ENCODE measurements around the gene ELP2.

ELP2 gene

DNA sequence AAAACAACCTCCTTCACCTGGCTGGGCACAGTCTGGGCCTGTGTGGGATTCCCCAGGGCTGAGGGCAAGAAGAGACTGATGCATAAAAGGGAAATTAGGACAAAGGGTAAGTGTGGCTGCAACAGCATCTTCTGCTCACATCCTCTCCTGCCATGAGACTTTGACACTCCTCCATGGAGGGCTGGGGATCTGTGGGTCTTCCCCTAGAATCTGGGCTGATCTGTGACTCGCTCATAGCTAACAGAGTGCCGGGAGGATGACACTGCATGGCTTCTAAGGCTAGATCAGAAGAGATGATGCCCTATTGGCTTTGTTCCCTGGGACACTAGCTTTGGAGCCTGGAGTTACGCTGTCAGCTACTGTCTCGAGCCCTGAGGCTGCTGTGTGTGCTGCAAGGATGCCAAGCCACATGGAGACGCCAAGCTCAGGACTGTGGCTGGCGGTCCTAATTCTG, 81.9 kb downstream of the ELP2 start:
- Histone ChIP-seq H3K4me2 (ENCODE audit: low read length) (no peak overlapping the region), H3K4me3 (ENCODE audit: low read depth, low read length) (no peak overlapping the region), H3K27me3 (ENCODE audit: control insufficient read depth, insufficient read depth, low read length) (no peaks in the 10 kb centered on the region), H2AFZ (no peak overlapping the region), H3K36me3 (ENCODE audit: control insufficient read depth, insufficient read depth, low read length) (no peaks in the 10 kb centered on the region), H3K27ac (no peak overlapping the region), H3K4me1 (no peaks in the 10 kb centered on the region), H3K9me3 (ENCODE audit: control insufficient read depth, low read length) (no peaks in the 10 kb centered on the region), H3K9ac (no peak overlapping the region), H3K79me2 (no peaks in the 10 kb centered on the region)
- TF ChIP-seq, protein P1, sequence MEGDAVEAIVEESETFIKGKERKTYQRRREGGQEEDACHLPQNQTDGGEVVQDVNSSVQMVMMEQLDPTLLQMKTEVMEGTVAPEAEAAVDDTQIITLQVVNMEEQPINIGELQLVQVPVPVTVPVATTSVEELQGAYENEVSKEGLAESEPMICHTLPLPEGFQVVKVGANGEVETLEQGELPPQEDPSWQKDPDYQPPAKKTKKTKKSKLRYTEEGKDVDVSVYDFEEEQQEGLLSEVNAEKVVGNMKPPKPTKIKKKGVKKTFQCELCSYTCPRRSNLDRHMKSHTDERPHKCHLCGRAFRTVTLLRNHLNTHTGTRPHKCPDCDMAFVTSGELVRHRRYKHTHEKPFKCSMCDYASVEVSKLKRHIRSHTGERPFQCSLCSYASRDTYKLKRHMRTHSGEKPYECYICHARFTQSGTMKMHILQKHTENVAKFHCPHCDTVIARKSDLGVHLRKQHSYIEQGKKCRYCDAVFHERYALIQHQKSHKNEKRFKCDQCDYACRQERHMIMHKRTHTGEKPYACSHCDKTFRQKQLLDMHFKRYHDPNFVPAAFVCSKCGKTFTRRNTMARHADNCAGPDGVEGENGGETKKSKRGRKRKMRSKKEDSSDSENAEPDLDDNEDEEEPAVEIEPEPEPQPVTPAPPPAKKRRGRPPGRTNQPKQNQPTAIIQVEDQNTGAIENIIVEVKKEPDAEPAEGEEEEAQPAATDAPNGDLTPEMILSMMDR (IDR thresholded peaks at IDR 0.05), result no peak

DNA sequence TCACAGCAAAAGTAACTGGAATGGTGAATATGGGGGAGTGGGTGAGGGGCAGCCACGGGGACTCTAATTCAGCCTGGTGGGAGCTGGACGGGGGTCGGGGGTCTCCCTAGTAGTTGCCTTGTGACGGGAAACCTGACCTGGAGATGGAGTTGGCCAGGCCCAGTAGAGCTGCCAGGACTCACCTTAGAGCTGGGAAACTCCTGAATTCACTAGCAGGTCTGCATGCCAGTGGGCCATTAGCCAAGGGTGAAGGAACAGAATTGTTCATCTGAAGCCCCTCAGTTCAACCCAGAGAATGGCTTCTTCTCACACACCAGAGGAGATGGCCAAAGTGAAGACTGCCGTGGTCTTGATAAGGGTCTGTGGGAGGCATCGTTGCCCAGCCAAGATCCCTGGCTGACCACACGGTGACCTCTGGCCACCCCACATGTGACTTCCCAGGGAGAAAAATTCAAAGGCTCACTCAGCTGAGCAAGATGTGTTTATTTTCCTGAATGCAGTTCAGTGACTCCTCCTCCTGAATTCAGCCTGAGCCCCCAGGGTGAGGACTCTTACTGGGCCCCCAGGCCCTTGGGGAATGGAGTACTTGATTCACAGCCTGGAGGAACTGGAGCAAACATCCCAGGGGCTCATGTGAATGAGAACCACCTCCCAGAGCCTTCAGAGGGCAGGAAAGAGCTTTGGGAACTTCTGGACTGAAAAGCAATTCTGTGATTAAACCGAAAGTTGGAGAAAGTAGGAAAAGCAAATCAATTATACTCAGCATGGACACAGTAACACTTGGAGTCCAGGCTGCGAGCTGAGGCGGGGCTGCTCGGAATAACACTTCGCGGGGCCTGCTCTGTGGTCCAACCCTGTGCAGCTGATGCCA, 82.8 kb downstream of the ELP2 start:
- TF ChIP-seq, protein P1 (IDR thresholded peaks at IDR 0.05), result no peak
- H3K4me3 ChIP-seq (ENCODE audit: low read depth, low read length), result no peak overlapping the region
- no peak overlapping the region for H3K27ac ChIP-seq
- no peaks in the 10 kb centered on the region for H3K4me1 ChIP-seq
- no peak overlapping the region for H2AFZ ChIP-seq
- H3K79me2 ChIP-seq, result no peaks in the 10 kb centered on the region
- no peak overlapping the region for H3K4me2 ChIP-seq (ENCODE audit: low read length)
- no peaks in the 10 kb centered on the region for H3K9me3 ChIP-seq (ENCODE audit: control insufficient read depth, low read length)
- no peaks in the 10 kb centered on the region for H3K36me3 ChIP-seq (ENCODE audit: control insufficient read depth, insufficient read depth, low read length)
- no peak overlapping the region for H3K9ac ChIP-seq
- no peaks in the 10 kb centered on the region for H3K27me3 ChIP-seq (ENCODE audit: control insufficient read depth, insufficient read depth, low read length)

DNA sequence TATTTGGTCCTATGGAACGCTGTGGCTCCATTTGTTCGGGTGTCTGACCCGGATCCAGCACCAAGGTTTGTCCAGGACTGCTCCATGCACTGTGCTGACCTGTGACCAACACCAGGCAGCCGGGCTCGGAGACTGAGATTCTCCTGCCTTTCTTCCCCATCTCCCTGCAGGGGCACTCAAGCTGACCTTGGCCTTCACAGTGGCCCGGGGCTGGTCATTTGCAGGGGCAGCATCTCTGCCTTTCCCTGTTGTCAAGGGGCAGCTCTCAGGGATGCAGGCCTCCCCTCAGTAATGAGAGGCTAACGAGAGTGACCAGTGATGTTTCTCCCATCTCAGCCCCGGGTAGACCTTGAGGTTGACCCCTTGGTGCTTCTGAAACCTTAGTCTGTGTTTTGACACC, 85.1 kb downstream of the ELP2 start:
- Histone ChIP-seq H3K36me3 (ENCODE audit: control insufficient read depth, insufficient read depth, low read length) (no peaks in the 10 kb centered on the region), H3K4me2 (ENCODE audit: low read length) (no peak overlapping the region), H3K27me3 (ENCODE audit: control insufficient read depth, insufficient read depth, low read length) (no peaks in the 10 kb centered on the region), H3K79me2 (no peaks in the 10 kb centered on the region), H3K4me1 (no peaks in the 10 kb centered on the region), H3K9ac (no peak overlapping the region), H3K9me3 (ENCODE audit: control insufficient read depth, low read length) (no peaks in the 10 kb centered on the region), H2AFZ (no peak overlapping the region), H3K4me3 (ENCODE audit: low read depth, low read length) (no peak overlapping the region), H3K27ac (no peak overlapping the region)
- TF ChIP-seq, protein P1 (IDR thresholded peaks at IDR 0.05), result no peak

DNA sequence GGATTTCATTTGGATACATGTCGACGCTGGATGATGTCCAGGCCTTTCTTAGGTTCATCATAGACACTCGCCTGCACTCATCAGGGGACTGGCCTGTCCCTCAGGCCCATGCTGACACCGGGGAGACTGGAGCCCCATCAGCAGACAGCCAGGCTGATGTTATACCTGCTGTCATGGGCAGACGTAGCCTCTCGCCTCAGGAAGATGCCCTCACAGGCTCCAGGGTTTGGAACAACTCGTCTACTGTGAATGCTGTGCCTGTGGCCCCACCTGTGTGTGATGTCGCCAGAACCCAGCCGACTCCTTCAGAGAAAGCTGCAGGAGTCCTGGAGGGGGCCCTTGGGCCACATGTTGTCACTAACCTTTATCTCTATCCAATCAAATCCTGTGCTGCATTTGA, 85.9 kb downstream of the ELP2 start:
- H3K27me3 ChIP-seq (ENCODE audit: control insufficient read depth, insufficient read depth, low read length), result no peaks in the 10 kb centered on the region
- H3K36me3 ChIP-seq (ENCODE audit: control insufficient read depth, insufficient read depth, low read length), result no peaks in the 10 kb centered on the region
- no peak overlapping the region for H3K27ac ChIP-seq
- no peaks in the 10 kb centered on the region for H3K4me1 ChIP-seq
- H3K79me2 ChIP-seq, result no peaks in the 10 kb centered on the region
- TF ChIP-seq, protein P1 (IDR thresholded peaks at IDR 0.05), result no peak
- no peak overlapping the region for H2AFZ ChIP-seq
- H3K9ac ChIP-seq, result no peak overlapping the region
- no peak overlapping the region for H3K4me3 ChIP-seq (ENCODE audit: low read depth, low read length)
- H3K9me3 ChIP-seq (ENCODE audit: control insufficient read depth, low read length), result no peaks in the 10 kb centered on the region
- H3K4me2 ChIP-seq (ENCODE audit: low read length), result no peak overlapping the region

DNA sequence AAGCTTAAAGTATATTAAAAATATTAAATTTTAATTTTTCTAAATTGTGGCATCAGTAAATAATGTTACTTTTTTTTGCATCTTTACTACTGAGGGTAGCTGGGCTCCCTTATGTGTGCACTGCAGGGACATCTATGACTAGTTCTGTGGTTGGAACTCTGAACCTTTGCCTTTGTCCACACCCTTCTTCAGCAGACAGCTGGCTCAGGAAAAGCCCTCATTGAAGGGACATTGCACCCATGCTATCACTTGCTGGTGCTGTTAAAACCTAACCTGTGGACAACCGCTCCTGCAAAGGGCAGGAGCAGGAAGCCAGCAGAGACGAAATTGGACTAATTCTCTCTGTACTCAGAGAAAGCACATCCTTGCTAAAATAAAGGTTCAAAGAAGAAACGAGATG, 87.6 kb downstream of the ELP2 start:
- Histone ChIP-seq H3K27me3 (ENCODE audit: control insufficient read depth, insufficient read depth, low read length) (no peaks in the 10 kb centered on the region), H3K9me3 (ENCODE audit: control insufficient read depth, low read length) (no peaks in the 10 kb centered on the region), H3K27ac (no peak overlapping the region), H3K4me1 (no peaks in the 10 kb centered on the region), H3K79me2 (no peaks in the 10 kb centered on the region), H2AFZ (no peak overlapping the region), H3K4me2 (ENCODE audit: low read length) (no peak overlapping the region), H3K4me3 (ENCODE audit: low read depth, low read length) (no peak overlapping the region), H3K9ac (no peak overlapping the region), H3K36me3 (ENCODE audit: control insufficient read depth, insufficient read depth, low read length) (no peaks in the 10 kb centered on the region)
- TF ChIP-seq, protein P1 (IDR thresholded peaks at IDR 0.05), result no peak
